Endothelial cell of umbilical vein (primary cell): ENCODE measurements around the gene CDC42EP4. TPM values are rescaled to one million over a fixed set of nuclear protein-coding genes. Genes with fewer than 3 reads are reported as not detected.

Experiments
- BruUV-seq: library from RNA; stranded (reverse); fragments of 400-500 nt; replicated peaks from 2 replicates; lab custom pipeline; 2021; lab: Mats Ljungman, UMichigan
- CTCF ChIA-PET: fragments of 300-600, 350-600 bp; sonication (Branson Sonifier 250); formaldehyde crosslinking; loops from one replicate; lab custom pipeline; 2021; ENCODE audit warnings: antibody characterized with exemption, inconsistent platforms; lab: Charles Lee
- POLR2A ChIA-PET: fragments of 300-600, 350-600 bp; sonication (Branson Sonifier 250); formaldehyde crosslinking; loops from one replicate; lab custom pipeline; 2021; ENCODE audit warnings: antibody characterized with exemption, inconsistent platforms; lab: Charles Lee
- DNase-seq: peaks from one replicate; pipeline ENCODE4 v3.0.0-alpha.2; 2011; ENCODE audit warnings: low read depth, low spot score
- FAIRE-seq: peaks from 2 replicates; lab custom pipeline; 2011; peaks lifted over from hg19 to GRCh38; lab: Jason Lieb, UNC
- H2AFZ ChIP-seq: 2 replicates; pipeline ENCODE4 v1.6.0; 2012; ENCODE audit warnings: low read depth, low read length, control low read depth, inconsistent platforms
- H3K27ac ChIP-seq: 2 replicates; pipeline ENCODE4 v1.5.1; 2011; ENCODE audit warnings: low read depth, mild to moderate bottlenecking, control low read depth, low read length, moderate library complexity; ENCODE audit not compliant: insufficient read depth
- H3K27me3 ChIP-seq, 2 experiments: 2 replicates each; pipeline versions ENCODE4 v1.6.0 to v1.6.1; 2011; ENCODE audit warnings: low read length in 2 of 2, mixed read lengths in 1 of 2; ENCODE audit not compliant: control insufficient read depth in 2 of 2, insufficient read depth in 2 of 2
- H3K36me3 ChIP-seq, 2 experiments: 2 replicates in 1 of 2; 3 replicates in 1 of 2; pipeline ENCODE4 v1.5.1; 2011; ENCODE audit warnings: low read length in 2 of 2, mild to moderate bottlenecking in 1 of 2, moderate library complexity in 1 of 2; ENCODE audit not compliant: control insufficient read depth in 2 of 2, insufficient read depth in 2 of 2; ENCODE audit errors: extremely low read depth in 1 of 2
- H3K4me1 ChIP-seq: 3 replicates; pipeline ENCODE4 v1.5.1; 2011; ENCODE audit warnings: mild to moderate bottlenecking, low read length; ENCODE audit not compliant: control insufficient read depth, insufficient read depth; ENCODE audit errors: extremely low read depth
- H3K4me2 ChIP-seq: 2 replicates; pipeline ENCODE4 v1.6.1; 2011; ENCODE audit warnings: low read length, control low read depth, mixed read lengths; ENCODE audit not compliant: insufficient read depth
- H3K4me3 ChIP-seq, 3 experiments: fragments of 200-600 bp in 1 of 3; sonication (generic), shearing (Covaris generic) in 1 of 3; replicated peaks in 1 of 3; 2 replicates each; pipeline ENCODE4 v1.5.1; 2011 to 2016; ENCODE audit warnings: control low read depth in 3 of 3, low read length in 3 of 3, mild to moderate bottlenecking in 2 of 3, inconsistent platforms in 1 of 3, low read depth in 1 of 3, moderate library complexity in 1 of 3; ENCODE audit not compliant: insufficient read depth in 1 of 3
- H3K79me2 ChIP-seq: 2 replicates; pipeline ENCODE4 v1.6.0; 2012; ENCODE audit warnings: low read length, inconsistent platforms; ENCODE audit not compliant: control insufficient read depth, insufficient read depth
- H3K9ac ChIP-seq: replicated peaks from 2 replicates; pipeline ENCODE3; 2011; ENCODE audit warnings: low read length, control low read depth; ENCODE audit not compliant: insufficient read depth; ENCODE audit errors: extremely low read depth
- H3K9me1 ChIP-seq: replicated peaks from 3 replicates; pipeline ENCODE4 v1.6.0; 2011; ENCODE audit warnings: mild to moderate bottlenecking, low read length; ENCODE audit not compliant: control insufficient read depth, insufficient read depth; ENCODE audit errors: extremely low read depth
- H3K9me3 ChIP-seq: replicated peaks from 2 replicates; pipeline ENCODE4 v1.5.1; 2012; ENCODE audit warnings: low read length, inconsistent platforms; ENCODE audit not compliant: control insufficient read depth, insufficient read depth
- H4K20me1 ChIP-seq: replicated peaks from 2 replicates; pipeline ENCODE3; 2011; ENCODE audit warnings: mild to moderate bottlenecking, low read length; ENCODE audit not compliant: control insufficient read depth, insufficient read depth; ENCODE audit errors: extremely low read depth
- EZH2 ChIP-seq: IDR thresholded peaks from 2 replicates; pipeline ENCODE4 v1.6.1; 2012; ENCODE audit warnings: borderline replicate concordance, low read depth, mild to moderate bottlenecking, moderate library complexity, low read length, inconsistent platforms; ENCODE audit not compliant: severe bottlenecking
- FOS ChIP-seq: IDR thresholded peaks from 2 replicates; pipeline ENCODE4 v1.6.1; 2011; ENCODE audit warnings: mild to moderate bottlenecking, low read length, moderate library complexity, borderline replicate concordance; ENCODE audit not compliant: insufficient read depth
- GATA2 ChIP-seq: IDR thresholded peaks from 2 replicates; pipeline ENCODE4 v1.7.0; 2011; ENCODE audit warnings: low read depth, mild to moderate bottlenecking, moderate library complexity, mixed read lengths, low read length; ENCODE audit not compliant: insufficient read length, insufficient read depth
- JUN ChIP-seq: IDR thresholded peaks from 2 replicates; pipeline ENCODE4 v1.6.1; 2011; ENCODE audit warnings: borderline replicate concordance, low read depth; ENCODE audit not compliant: insufficient read length, insufficient read depth
- MYC ChIP-seq: IDR thresholded peaks from one replicate; pipeline ENCODE4 v1.6.1; 2011; ENCODE audit warnings: mild to moderate bottlenecking, low read depth, low read length
- POLR2A ChIP-seq: IDR thresholded peaks from 2 replicates; pipeline ENCODE4 v1.6.1; 2012; ENCODE audit warnings: low read depth, mild to moderate bottlenecking, control low read depth, low read length
- POLR2AphosphoS5 ChIP-seq: IDR thresholded peaks from 2 replicates; pipeline ENCODE4 v1.6.1; 2012; ENCODE audit warnings: low read depth, mild to moderate bottlenecking, control low read depth, low read length, moderate library complexity; ENCODE audit not compliant: insufficient read depth
- dilution Hi-C: fragments of 300-500 bp; cut with MboI; formaldehyde crosslinking; loops from one replicate; pipeline ENCODE4 v1.15.0; 2019; ENCODE audit warnings: low sequenced_read_pairs; ENCODE audit not compliant: extremely low pct_ligation_motif_present
- intact Hi-C: fragments of 100-400 bp; cut with micrococcal nuclease; formaldehyde crosslinking; loops from one replicate; pipeline ENCODE4 v1.10.0; 2022
- polyA plus RNA-seq, 4 experiments: library from polyadenylated mRNA; depleted of rRNA in 3 of 4; stranded (reverse) in 3 of 4; unstranded in 1 of 4; fragments of >200 nt; gene quantifications; 2 replicates each; pipeline versions ENCODE4 v1.2.1 to v1.2.3, GENCODE V29; 2011 to 2012; ENCODE audit warnings: missing spikeins in 1 of 4
- total RNA-seq: library from RNA; stranded (reverse); gene quantifications from 2 replicates; pipeline ENCODE4 v1.2.3, GENCODE V29; 2021
- TF ChIP-seq, protein P1 (sequence below), 2 donors: IDR thresholded peaks; 1 replicate in 1 of 2; 2 replicates in 1 of 2; pipeline ENCODE4 v1.5.1; 2011; ENCODE audit warnings: low read length in 2 of 2, mild to moderate bottlenecking in 2 of 2, moderate library complexity in 2 of 2, control low read depth in 1 of 2, inconsistent platforms in 1 of 2, low read depth in 1 of 2; ENCODE audit not compliant: insufficient read depth in 1 of 2; ENCODE audit errors: extremely low read depth in 1 of 2
- TF ChIP-seq, protein P2 (sequence below): IDR thresholded peaks from 2 replicates; pipeline ENCODE4 v1.6.1; 2011; ENCODE audit not compliant: insufficient read depth, insufficient read length

CDC42EP4 gene
- total and polyA plus RNA-seq, 2 donors (not counting 3 experiments of a cell fraction or from before 2014, with no cell fraction given): 11.4 to 19.6 TPM

DNA sequence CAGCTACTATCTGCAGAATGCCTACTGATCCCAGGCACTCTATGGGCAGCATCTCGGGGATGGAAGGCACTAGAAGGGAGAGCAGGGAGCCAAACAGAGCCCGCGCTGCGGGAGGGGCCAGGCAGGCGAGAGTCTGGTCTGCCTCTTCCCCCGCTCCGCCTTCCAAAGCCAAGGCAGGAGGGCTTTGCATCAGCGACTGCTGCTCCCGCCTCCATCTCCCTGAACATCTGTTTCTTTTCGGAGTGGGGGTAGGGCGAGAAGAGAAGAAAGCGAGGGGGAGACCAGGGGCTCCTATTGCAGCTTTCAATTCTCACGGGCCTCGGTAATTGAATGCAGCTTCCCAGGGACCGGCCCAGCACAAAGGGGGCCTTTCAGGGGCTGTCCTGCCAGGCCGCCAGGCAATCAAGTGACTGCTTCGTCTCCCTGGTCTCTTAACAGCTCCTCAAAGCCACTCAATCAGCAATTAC, 31.4 kb upstream of the CDC42EP4 start:
- Histone ChIP-seq H3K9ac (no peak overlapping the region), H3K4me2 (no peak overlapping the region), H3K36me3 (no peaks in the 10 kb centered on the region), H3K27ac (no peak overlapping the region), H3K9me1 (no peaks in the 10 kb centered on the region), H2AFZ (no peak overlapping the region), H3K79me2 (no peaks in the 10 kb centered on the region), H3K4me1 (peaks cover 8% of the 10 kb centered on the region), H3K4me3 (no peak overlapping the region), H3K27me3 (no peaks in the 10 kb centered on the region), H4K20me1 (no peaks in the 10 kb centered on the region), H3K9me3 (no peaks in the 10 kb centered on the region)
- POLR2A ChIA-PET: no interaction called here
- BruUV-seq: no TSS peak
- TF ChIP-seq GATA2 (no peak), POLR2AphosphoS5 (no peak), FOS (no peak), MYC (no peak), POLR2A (no peak), JUN (no peak), EZH2 (no peak)
- TF ChIP-seq, protein P1, sequence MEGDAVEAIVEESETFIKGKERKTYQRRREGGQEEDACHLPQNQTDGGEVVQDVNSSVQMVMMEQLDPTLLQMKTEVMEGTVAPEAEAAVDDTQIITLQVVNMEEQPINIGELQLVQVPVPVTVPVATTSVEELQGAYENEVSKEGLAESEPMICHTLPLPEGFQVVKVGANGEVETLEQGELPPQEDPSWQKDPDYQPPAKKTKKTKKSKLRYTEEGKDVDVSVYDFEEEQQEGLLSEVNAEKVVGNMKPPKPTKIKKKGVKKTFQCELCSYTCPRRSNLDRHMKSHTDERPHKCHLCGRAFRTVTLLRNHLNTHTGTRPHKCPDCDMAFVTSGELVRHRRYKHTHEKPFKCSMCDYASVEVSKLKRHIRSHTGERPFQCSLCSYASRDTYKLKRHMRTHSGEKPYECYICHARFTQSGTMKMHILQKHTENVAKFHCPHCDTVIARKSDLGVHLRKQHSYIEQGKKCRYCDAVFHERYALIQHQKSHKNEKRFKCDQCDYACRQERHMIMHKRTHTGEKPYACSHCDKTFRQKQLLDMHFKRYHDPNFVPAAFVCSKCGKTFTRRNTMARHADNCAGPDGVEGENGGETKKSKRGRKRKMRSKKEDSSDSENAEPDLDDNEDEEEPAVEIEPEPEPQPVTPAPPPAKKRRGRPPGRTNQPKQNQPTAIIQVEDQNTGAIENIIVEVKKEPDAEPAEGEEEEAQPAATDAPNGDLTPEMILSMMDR (IDR thresholded peaks at IDR 0.05; ENCODE audit: extremely low read depth in 1 of 2, insufficient read depth in 1 of 2, low read depth in 1 of 2, low read length in 2 of 2): no peak
- TF ChIP-seq, protein P2, sequence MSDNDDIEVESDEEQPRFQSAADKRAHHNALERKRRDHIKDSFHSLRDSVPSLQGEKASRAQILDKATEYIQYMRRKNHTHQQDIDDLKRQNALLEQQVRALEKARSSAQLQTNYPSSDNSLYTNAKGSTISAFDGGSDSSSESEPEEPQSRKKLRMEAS: no peak
- intact Hi-C loops: no loop called here
- no peak for FAIRE-seq
- no peak for DNase-seq
- CTCF ChIA-PET: interaction anchor here (0.6 to 2.6 kb wide), 7 partner anchors 9 to 87 kb away, joined by 3 to 28 read pairs (median 4); partner anchors contain the start of gene CDC42EP4
- dilution Hi-C loops: no loop called here
